H9 (cell line): ENCODE measurements around the gene PNPLA2. TPM values are rescaled to one million over a fixed set of nuclear protein-coding genes. Genes with fewer than 3 reads are reported as not detected.

ENCODE experiments used
- DNase-seq: peaks from one replicate; pipeline ENCODE4 v3.0.0-alpha.2; 2017
- H2AFZ ChIP-seq: one replicate; pipeline ENCODE4 v1.6.1; 2013; ENCODE audit warnings: mild to moderate bottlenecking, low read length, control low read depth, moderate library complexity
- H2AK5ac ChIP-seq: 2 replicates; pipeline ENCODE4 v1.6.1; 2013; ENCODE audit warnings: low read length, control low read depth, mixed read lengths; ENCODE audit not compliant: insufficient read length
- H2BK120ac ChIP-seq: one replicate; pipeline ENCODE4 v1.6.1; 2013; ENCODE audit warnings: low read depth, mild to moderate bottlenecking, low read length, control low read depth, inconsistent platforms; ENCODE audit not compliant: poor library complexity, severe bottlenecking
- H2BK12ac ChIP-seq: 2 replicates; pipeline ENCODE4 v1.6.1; 2013; ENCODE audit warnings: low read length, control low read depth, mixed read lengths, low read depth; ENCODE audit not compliant: insufficient read length
- H2BK15ac ChIP-seq: 2 replicates; pipeline ENCODE4 v1.6.1; 2013; ENCODE audit warnings: low read depth, low read length, control low read depth
- H2BK20ac ChIP-seq: one replicate; pipeline ENCODE4 v1.6.1; 2013; ENCODE audit warnings: low read depth, mild to moderate bottlenecking, low read length, control low read depth, inconsistent platforms; ENCODE audit not compliant: poor library complexity, severe bottlenecking
- H2BK5ac ChIP-seq: 2 replicates; pipeline ENCODE4 v1.6.1; 2013; ENCODE audit warnings: low read length, control low read depth, mixed read lengths; ENCODE audit not compliant: insufficient read length
- H3K14ac ChIP-seq: 2 replicates; pipeline ENCODE4 v1.6.1; 2013; ENCODE audit warnings: low read length, control low read depth; ENCODE audit not compliant: insufficient read depth
- H3K18ac ChIP-seq: 2 replicates; pipeline ENCODE4 v1.6.1; 2013; ENCODE audit warnings: low read depth, mild to moderate bottlenecking, mixed read lengths, low read length, control low read depth; ENCODE audit not compliant: insufficient read length
- H3K23ac ChIP-seq: 2 replicates; pipeline ENCODE4 v1.6.1; 2013; ENCODE audit warnings: low read length, control low read depth, mixed read lengths, low read depth; ENCODE audit not compliant: insufficient read length
- H3K23me2 ChIP-seq: 2 replicates; pipeline ENCODE4 v1.6.1; 2013; ENCODE audit warnings: low read depth, mild to moderate bottlenecking, mixed read lengths, low read length, control low read depth; ENCODE audit not compliant: insufficient read length, poor library complexity, severe bottlenecking
- H3K27ac ChIP-seq: 2 replicates; pipeline ENCODE4 v1.5.1; 2013; ENCODE audit warnings: low read length, control low read depth, mixed read lengths, low read depth; ENCODE audit not compliant: insufficient read length
- H3K27me3 ChIP-seq: 2 replicates; pipeline ENCODE4 v1.6.1; 2013; ENCODE audit warnings: low read length, control low read depth, inconsistent platforms; ENCODE audit not compliant: insufficient read depth
- H3K4ac ChIP-seq: 2 replicates; pipeline ENCODE4 v1.6.1; 2013; ENCODE audit warnings: low read depth, mild to moderate bottlenecking, control low read depth, inconsistent platforms, low read length, moderate library complexity
- H3K4me1 ChIP-seq: 2 replicates; pipeline ENCODE4 v1.6.1; 2013; ENCODE audit warnings: low read length, control low read depth, inconsistent platforms; ENCODE audit not compliant: insufficient read depth
- H3K4me2 ChIP-seq: 2 replicates; pipeline ENCODE4 v1.6.1; 2013; ENCODE audit warnings: low read length, control low read depth, mixed read lengths; ENCODE audit not compliant: insufficient read length, insufficient read depth
- H3K56ac ChIP-seq: 2 replicates; pipeline ENCODE4 v1.6.1; 2013; ENCODE audit warnings: low read depth, mild to moderate bottlenecking, mixed read lengths, low read length, control low read depth; ENCODE audit not compliant: insufficient read length
- H3K79me1 ChIP-seq: 2 replicates; pipeline ENCODE4 v1.6.1; 2013; ENCODE audit warnings: low read depth, mild to moderate bottlenecking, moderate library complexity, low read length, control low read depth, inconsistent platforms; ENCODE audit not compliant: insufficient read depth, poor library complexity, severe bottlenecking
- H3K79me2 ChIP-seq: 2 replicates; pipeline ENCODE4 v1.6.1; 2013; ENCODE audit warnings: low read length, control low read depth, inconsistent platforms; ENCODE audit not compliant: insufficient read depth
- H3K9ac ChIP-seq: 2 replicates; pipeline ENCODE4 v1.6.1; 2013; ENCODE audit warnings: low read length, control low read depth, mixed read lengths; ENCODE audit not compliant: insufficient read length; ENCODE audit errors: extremely low read depth
- H3K9me3 ChIP-seq: one replicate; pipeline ENCODE4 v1.6.1; 2013; ENCODE audit warnings: low read depth, low read length, inconsistent platforms; ENCODE audit not compliant: control insufficient read depth
- H3T11ph ChIP-seq: one replicate; pipeline ENCODE4 v1.6.1; 2013; ENCODE audit warnings: mild to moderate bottlenecking, low read length, control low read depth, inconsistent platforms
- H4K20me1 ChIP-seq: one replicate; pipeline ENCODE4 v1.6.1; 2013; ENCODE audit not compliant: control insufficient read depth, insufficient read length, insufficient read depth
- H4K5ac ChIP-seq: 2 replicates; pipeline ENCODE4 v1.6.1; 2013; ENCODE audit warnings: low read depth, mild to moderate bottlenecking, mixed read lengths, low read length, control low read depth; ENCODE audit not compliant: insufficient read length
- H4K8ac ChIP-seq: replicated peaks from 2 replicates; pipeline ENCODE4 v1.6.1; 2013; ENCODE audit warnings: low read length, control low read depth, mixed read lengths, low read depth; ENCODE audit not compliant: insufficient read length
- H4K91ac ChIP-seq: 2 replicates; pipeline ENCODE4 v1.6.1; 2013; ENCODE audit warnings: low read depth, mild to moderate bottlenecking, moderate library complexity, mixed read lengths, low read length, control low read depth; ENCODE audit not compliant: insufficient read length
- H3K27ac Mint-ChIP-seq, 3 experiments: 2 replicates in 2 of 3; 3 replicates in 1 of 3; pipeline ENCODE4 v1.8.0; 2020 to 2021; ENCODE audit warnings: mixed read lengths in 3 of 3, mild to moderate bottlenecking in 1 of 3, moderate library complexity in 1 of 3
- H3K27me3 Mint-ChIP-seq: 2 replicates; pipeline ENCODE4 v1.8.0; 2021; ENCODE audit warnings: low read depth, mild to moderate bottlenecking, moderate library complexity, mixed read lengths
- H3K36me3 Mint-ChIP-seq, 3 experiments: 2 replicates in 2 of 3; 3 replicates in 1 of 3; pipeline ENCODE4 v1.8.0; 2020 to 2021; ENCODE audit warnings: low read depth in 3 of 3, mixed read lengths in 3 of 3; ENCODE audit not compliant: insufficient read depth in 1 of 3
- H3K4me1 Mint-ChIP-seq, 2 experiments: 2 replicates each; pipeline ENCODE4 v1.8.0; 2020; ENCODE audit warnings: mixed read lengths in 2 of 2
- H3K4me3 Mint-ChIP-seq, 2 experiments: 2 replicates in 1 of 2; 3 replicates in 1 of 2; pipeline ENCODE4 v1.8.0; 2020 to 2021; ENCODE audit warnings: mild to moderate bottlenecking in 2 of 2, mixed read lengths in 2 of 2, moderate library complexity in 1 of 2
- H3K9me3 Mint-ChIP-seq, 2 experiments: 2 replicates in 1 of 2; 3 replicates in 1 of 2; pipeline ENCODE4 v1.8.0; 2020; ENCODE audit warnings: mild to moderate bottlenecking in 2 of 2, mixed read lengths in 2 of 2, moderate library complexity in 1 of 2
- CTCF ChIP-seq: fragments of 200-600 bp; sonication (generic); conservative IDR thresholded peaks from 3 replicates; pipeline ENCODE4 v1.8.0; 2021; ENCODE audit warnings: antibody characterized with exemption, mild to moderate bottlenecking
- WGBS: extraction: QIAGEN DNeasy Blood & Tissue Kit; methylation state at CpG from one replicate; pipeline ENCODE4 v1.1.7; 2013; ENCODE audit warnings: missing lambda C conversion rate, low lambda C conversion rate, mixed read lengths; ENCODE audit not compliant: insufficient read length; ENCODE audit errors: extremely low coverage; 5-methylcytosine and 5-hydroxymethylcytosine counted together
- total RNA-seq: library from RNA; stranded (reverse); gene quantifications from 2 replicates; pipeline ENCODE4 v1.2.1, GENCODE V29; 2021

The PNPLA2 gene
- total RNA-seq, 1 experiment from 2014 or later = 67.3 TPM

GRCh38 chr11:773830-774229 lies 44.9 kb upstream of the PNPLA2 start:
- Histone ChIP-seq H3K4me2 (no peak overlapping the region), H3T11ph (no peak overlapping the region), H2BK120ac (no peak overlapping the region), H3K9me3 (no peaks in the 10 kb centered on the region), H3K23me2 (peaks cover 13% of the 10 kb centered on the region), H3K18ac (no peak overlapping the region), H4K20me1 (no peaks in the 10 kb centered on the region), H2BK15ac (no peak overlapping the region), H2AFZ (no peak overlapping the region), H2BK20ac (no peak overlapping the region), H4K8ac (no peak overlapping the region), H3K79me1 (peaks cover 12% of the 10 kb centered on the region), H3K9ac (no peak overlapping the region), H3K27ac (no peak overlapping the region), H4K5ac (no peak overlapping the region), H2BK5ac (no peak overlapping the region), H2BK12ac (no peak overlapping the region), H3K14ac (no peak overlapping the region), H3K4ac (no peak overlapping the region), H3K23ac (no peak overlapping the region), H4K91ac (no peak overlapping the region), H3K56ac (no peak overlapping the region), H3K27me3 (no peaks in the 10 kb centered on the region), H3K4me1 (no peaks in the 10 kb centered on the region; the same call in 1 of the 2 replicates), H3K79me2 (peaks cover 4% of the 10 kb centered on the region; the same call in 1 of the 2 replicates), H2AK5ac (no peak overlapping the region)
- H3K9me3 Mint-ChIP-seq = no peaks in the 10 kb centered on the region
- WGBS = no CpG with 5 or more reads among the region's 9 CpGs
- peaks cover 2 to 26% (median 19%) of the 10 kb centered on the region in 3 experiments; a peak in 6 of 7 replicates for H3K36me3 Mint-ChIP-seq
- H3K4me3 Mint-ChIP-seq = no peak overlapping the region
- H3K4me1 Mint-ChIP-seq = peaks cover 10 to 15% of the 10 kb centered on the region in 2 experiments
- no peak overlapping the region for H3K27ac Mint-ChIP-seq
- no peak for TF ChIP-seq CTCF
- DNase-seq = no peak
- no peaks in the 10 kb centered on the region for H3K27me3 Mint-ChIP-seq
